A549 (cell line): ENCODE measurements around the gene CD101. TPM values are rescaled to one million over a fixed set of nuclear protein-coding genes. Genes with fewer than 3 reads are reported as not detected.
"Not testable (repeated sequence)": the region's sequence is repeated elsewhere in the genome, so short reads cannot be mapped to it uniquely, and the experiment has no call there.

Experiments
- ATAC-seq, 2 experiments: fragments of 200-7000 bp in 1 of 2; fragments of >200 bp in 1 of 2; cut with Nextera tagmentation in 1 of 2; cut with Tn5 transposase in 1 of 2; 3 replicates each; pipeline versions ENCODE4 v1.8.0 to v1.9.1; 2018 to 2020; ENCODE audit warnings: mild to moderate bottlenecking in 1 of 2, moderate library complexity in 1 of 2
- CTCF ChIA-PET: fragments of 300-600 bp; sonication (Branson Sonifier 250); formaldehyde crosslinking; extraction: SDS; loops from one replicate; lab custom pipeline; 2021; ENCODE audit warnings: antibody characterized with exemption, inconsistent platforms; lab: Yijun Ruan, JAX
- POLR2A ChIA-PET: fragments of 350-600 bp; formaldehyde crosslinking; extraction: SDS; loops from one replicate; lab custom pipeline; 2021; ENCODE audit warnings: antibody characterized with exemption, inconsistent platforms; lab: Yijun Ruan, JAX
- DNase-seq, 2 experiments: peaks; one replicate each; pipeline versions ENCODE4 v3.0.0 to v3.0.0-alpha.2; 2011 to 2016; ENCODE audit warnings: low read depth in 1 of 2, low spot score in 1 of 2
- FAIRE-seq: peaks from 2 replicates; lab custom pipeline; 2011; peaks lifted over from hg19 to GRCh38; lab: Jason Lieb, UNC
- H3K27ac ChIP-seq, 2 experiments: fragments of >200 bp; sonication (Bioruptor Twin); formaldehyde crosslinking; 3 replicates each; pipeline ENCODE4 v1.5.1; 2016 to 2017
- H3K4me1 ChIP-seq: fragments of >200 bp; sonication (Bioruptor Twin); formaldehyde crosslinking; 3 replicates; pipeline ENCODE4 v1.6.1; 2016
- H3K4me2 ChIP-seq: fragments of >200 bp; sonication (Bioruptor Twin); formaldehyde crosslinking; 3 replicates; pipeline ENCODE4 v1.6.1; 2016
- H3K4me3 ChIP-seq: fragments of >200 bp; sonication (Bioruptor Twin); formaldehyde crosslinking; 3 replicates; pipeline ENCODE4 v1.5.1; 2016
- H3K9me3 ChIP-seq: fragments of >200 bp; sonication (Bioruptor Twin); formaldehyde crosslinking; 3 replicates; pipeline ENCODE4 v1.6.1; 2016
- CHD4 ChIP-seq: fragments of 200-600 bp; sonication (generic); IDR thresholded peaks from 2 replicates; pipeline ENCODE4 v1.6.1; 2016; ENCODE audit warnings: antibody characterized with exemption, mild to moderate bottlenecking, borderline replicate concordance
- EHF ChIP-seq: fragments of 250-450 bp; sonication (Bioruptor Pico); IDR thresholded peaks from 2 replicates; pipeline ENCODE4 v1.5.0; 2020; ENCODE audit warnings: mild to moderate bottlenecking
- EP300 ChIP-seq, 2 experiments: fragments of >200 bp; sonication (Bioruptor Twin); formaldehyde crosslinking; IDR thresholded peaks; 2 replicates in 1 of 2; 3 replicates in 1 of 2; pipeline ENCODE4 v1.6.1; 2016 to 2017
- GATA3 ChIP-seq: IDR thresholded peaks from 2 replicates; pipeline ENCODE4 v1.6.1; 2012; ENCODE audit warnings: borderline replicate concordance
- HEYL ChIP-seq: fragments of 250-450 bp; sonication (Bioruptor Pico); IDR thresholded peaks from 2 replicates; pipeline ENCODE4 v1.8.0; 2021; ENCODE audit warnings: mild to moderate bottlenecking, moderate library complexity
- HOXA7 ChIP-seq: fragments of 250-450 bp; sonication (Bioruptor Pico); IDR thresholded peaks from 2 replicates; pipeline ENCODE4 v1.5.0; 2020; ENCODE audit warnings: mild to moderate bottlenecking, moderate library complexity
- JUNB ChIP-seq: fragments of >200 bp; sonication (Bioruptor Twin); formaldehyde crosslinking; IDR thresholded peaks from 2 replicates; pipeline ENCODE4 v1.6.1; 2016
- MAX ChIP-seq: IDR thresholded peaks from 2 replicates; pipeline ENCODE4 v1.6.1; 2012
- PBX3 ChIP-seq: IDR thresholded peaks from 2 replicates; pipeline ENCODE4 v1.6.1; 2012
- POLR2AphosphoS2 ChIP-seq: conservative IDR thresholded peaks from 2 replicates; pipeline ENCODE4 v1.6.1; 2012; ENCODE audit warnings: low read length, improper control_type of control experiment, inconsistent platforms
- RAD21 ChIP-seq, 2 experiments: fragments of >200 bp in 1 of 2; sonication (Bioruptor Twin) in 1 of 2; formaldehyde crosslinking in 1 of 2; IDR thresholded peaks in 1 of 2; conservative IDR thresholded peaks in 1 of 2; 2 replicates in 1 of 2; 3 replicates in 1 of 2; pipeline ENCODE4 v1.6.1; 2012 to 2018; ENCODE audit warnings: inconsistent platforms in 1 of 2
- USF2 ChIP-seq: fragments of 450-650 bp; IDR thresholded peaks from 2 replicates; pipeline ENCODE4 v1.6.1; 2014; ENCODE audit warnings: antibody characterized with exemption
- ZFP36 ChIP-seq: fragments of 450-650 bp; IDR thresholded peaks from 2 replicates; pipeline ENCODE4 v1.6.1; 2014; ENCODE audit warnings: borderline replicate concordance; ENCODE audit not compliant: partially characterized antibody
- ZSCAN20 ChIP-seq: fragments of 250-450 bp; sonication (Bioruptor Pico); IDR thresholded peaks from 2 replicates; pipeline ENCODE4 v1.8.0; 2022; ENCODE audit warnings: mild to moderate bottlenecking, moderate library complexity
- WGBS: methylation state at CpG from one replicate; pipeline ENCODE4 v1.1.6; 2017; ENCODE audit errors: missing lambda C conversion rate; 5-methylcytosine and 5-hydroxymethylcytosine counted together
- polyA plus RNA-seq, 4 experiments: library from polyadenylated mRNA; depleted of rRNA in 3 of 4; stranded (reverse); fragments of >200 nt; fragmentation: RNase III in 1 of 4; extraction: RNeasy Plus Mini Kit Qiagen cat#74134 plus additional on column Dnase treatment in 1 of 4; gene quantifications; 2 replicates in 3 of 4; 3 replicates in 1 of 4; pipeline ENCODE4 v1.2.3, GENCODE V29; 2011 to 2017

The CD101 gene
- polyA plus RNA-seq, 2 of the 4 experiments (the other 2 are of a cell fraction): 0.21 to 0.52 TPM

GRCh38 chr1:116971258-116971860 lies 30.2 kb upstream of the CD101 start:
- DNase-seq (no peak), ATAC-seq (no peak), FAIRE-seq (no peak)
- H3K27ac ChIP-seq: no peak overlapping the region
- no peaks in the 10 kb centered on the region for H3K9me3 ChIP-seq
- no peak for TF ChIP-seq RAD21 (conservative IDR thresholded peaks at IDR 0.05 in 1 of 2, IDR thresholded peaks at IDR 0.05 in 1 of 2)
- no peak for TF ChIP-seq JUNB
- no peak for TF ChIP-seq ZSCAN20
- TF ChIP-seq EP300 (IDR thresholded peaks at IDR 0.05): no peak
- TF ChIP-seq HOXA7 (CRISPR knock-in tag): no peak
- POLR2A ChIA-PET: no interaction called here
- H3K4me1 ChIP-seq: peaks cover 7% of the 10 kb centered on the region; the same call in 1 of the 3 replicates
- H3K4me2 ChIP-seq: no peak overlapping the region
- WGBS: 78% methylated on average over 4 of the region's 4 CpGs
- H3K4me3 ChIP-seq: no peak overlapping the region
- CTCF ChIA-PET: no interaction called here

GRCh38 chr1:116971965-116972673 lies 29.4 kb upstream of the CD101 start:
- CTCF ChIA-PET: no interaction called here

GRCh38 chr1:116972674-116973030 lies 28.9 kb upstream of the CD101 start:
- no peak overlapping the region for H3K27ac ChIP-seq
- no peak overlapping the region for H3K4me2 ChIP-seq
- H3K9me3 ChIP-seq: no peaks in the 10 kb centered on the region
- POLR2A ChIA-PET: no interaction called here
- no peak for TF ChIP-seq POLR2AphosphoS2
- no peak for TF ChIP-seq MAX
- TF ChIP-seq PBX3: no peak
- no peak for TF ChIP-seq USF2
- TF ChIP-seq EP300 (IDR thresholded peaks at IDR 0.05): no peak
- TF ChIP-seq HEYL: no peak
- CTCF ChIA-PET: no interaction called here
- DNase-seq (no peak), FAIRE-seq (no peak), ATAC-seq (no peak)
- 50% methylated on average over 2 of the region's 2 CpGs for WGBS
- H3K4me3 ChIP-seq: no peak overlapping the region
- H3K4me1 ChIP-seq: peaks cover 7% of the 10 kb centered on the region; the same call in 1 of the 3 replicates

More at GRCh38 chr1:116971965-116972673, 29.4 kb upstream of the CD101 start:
- TF ChIP-seq EHF (CRISPR knock-in tag) (no peak), ZFP36 (no peak), GATA3 (no peak), CHD4 (no peak)
- TF ChIP-seq, all 56 proteins: peak for 0
- Histone ChIP-seq H3K4me2 (no peak overlapping the region), H3K4me1 (peaks cover 7% of the 10 kb centered on the region; the same call in 1 of the 3 replicates), H3K9me3 (no peaks in the 10 kb centered on the region), H3K27ac (no peak overlapping the region), H3K4me3 (no peak overlapping the region)
- POLR2A ChIA-PET: no interaction called here
- DNase-seq: no peak
- ATAC-seq: no peak
- 81% methylated on average over 6 of the region's 6 CpGs for WGBS
- no peak for FAIRE-seq

- FAIRE-seq, H3K9me3 ChIP-seq, DNase-seq, H3K4me1 ChIP-seq, H3K4me2 ChIP-seq, POLR2A ChIA-PET, ATAC-seq, H3K27ac ChIP-seq, CTCF ChIA-PET, H3K4me3 ChIP-seq: not testable (repeated sequence)
- WGBS: 83% methylated on average over 1 of the region's 1 CpG
These were observed 21.3 kb upstream of the CD101 start for GRCh38 chr1:116980309-116980708.
